Measurements from ENCODE around the gene CRADD.
"Not testable (repeated sequence)": the region's sequence is repeated elsewhere in the genome, so short reads cannot be mapped to it uniquely, and the experiment has no call there.

The CRADD gene

GRCh38 chr12:93677195-93678064, at the start of gene CRADD:
TSS of gene CRADD (plus strand) at chr12:93677375.
- FAIRE-seq, result peak; percentile 93

DNA sequence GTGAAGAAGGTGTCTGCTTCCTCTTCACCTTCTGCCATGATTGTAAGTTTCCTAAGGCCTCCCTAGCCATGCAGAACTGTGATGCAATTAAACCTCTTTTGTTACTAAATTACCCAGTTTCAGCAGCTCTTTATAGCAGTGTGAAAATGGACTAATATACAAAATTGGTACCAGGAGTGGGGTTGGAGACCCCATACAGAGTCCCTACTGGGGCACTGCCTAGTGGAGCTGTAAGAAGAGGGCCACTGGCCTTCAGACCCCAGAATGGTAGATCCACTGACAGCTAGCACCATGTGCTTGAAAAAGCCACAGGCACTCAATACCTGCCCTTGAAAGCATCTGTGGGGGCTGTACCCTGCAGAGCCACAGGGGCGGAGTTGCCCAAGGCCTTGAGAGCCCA, 44.8 kb upstream of the CRADD start:
- FAIRE-seq, result no peak

GRCh38 chr12:93634416-93634815, 42.8 kb upstream of the CRADD start:
- FAIRE-seq, result no peak

DNA sequence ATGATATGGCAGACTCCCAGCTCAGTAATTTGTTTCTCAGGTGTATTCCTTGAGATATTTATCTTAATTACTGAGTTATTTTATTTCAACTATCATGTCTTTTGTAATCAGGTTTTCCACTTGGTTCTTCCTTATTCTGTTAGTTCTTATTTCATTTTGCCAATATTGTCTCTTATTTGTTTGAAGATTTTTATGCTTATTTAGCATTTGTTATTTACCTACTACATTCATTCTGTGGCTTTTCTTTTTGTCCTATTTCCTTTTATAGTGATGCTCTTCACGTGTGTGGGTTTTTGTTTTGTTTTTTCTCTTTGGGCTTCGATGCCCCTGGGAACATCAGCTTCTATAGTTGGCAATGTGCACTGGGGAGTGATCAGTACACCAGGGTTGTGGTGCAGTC, 40.5 kb upstream of the CRADD start:
- no peak for FAIRE-seq

DNA sequence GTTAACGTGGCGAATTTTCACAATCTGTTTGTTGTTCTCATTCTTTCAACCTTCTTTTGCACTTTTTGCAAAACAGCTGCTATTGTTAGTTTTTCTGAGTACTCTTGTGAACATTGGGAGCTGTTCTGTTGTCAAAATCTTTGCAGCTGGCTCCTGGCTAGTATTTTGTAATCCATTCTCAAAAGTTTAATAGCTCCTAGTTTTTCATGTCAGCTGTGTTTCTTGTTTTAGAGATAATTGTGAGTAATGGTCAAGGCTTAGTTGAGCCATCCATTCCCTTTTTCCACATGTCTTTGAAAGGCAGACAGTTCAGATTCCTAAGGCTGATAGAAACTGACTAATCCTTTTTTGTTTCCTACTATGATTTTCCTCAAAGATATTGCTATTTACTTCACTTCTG, 39.1 kb upstream of the CRADD start:
- FAIRE-seq, result no peak

DNA sequence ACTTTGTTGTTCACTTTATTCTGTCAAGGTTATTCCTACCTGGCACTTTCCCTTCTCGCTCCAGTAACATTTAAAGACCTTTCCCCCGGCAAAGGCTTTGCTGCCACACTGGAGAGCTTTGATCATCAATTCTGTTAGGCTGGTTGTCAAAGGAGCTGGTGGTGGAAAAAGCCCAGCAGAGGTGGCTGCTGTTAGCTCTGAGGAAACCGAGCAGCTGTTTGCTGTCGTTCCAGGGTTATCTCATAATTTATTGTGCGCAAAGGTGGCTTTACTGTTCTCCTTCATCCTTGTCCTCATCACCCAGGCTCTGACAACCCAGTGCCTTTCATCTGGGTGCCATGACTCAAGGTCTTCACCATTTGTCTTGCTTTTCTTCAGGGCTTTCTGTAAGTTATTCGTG, 38.2 kb upstream of the CRADD start:
- no peak for FAIRE-seq

DNA sequence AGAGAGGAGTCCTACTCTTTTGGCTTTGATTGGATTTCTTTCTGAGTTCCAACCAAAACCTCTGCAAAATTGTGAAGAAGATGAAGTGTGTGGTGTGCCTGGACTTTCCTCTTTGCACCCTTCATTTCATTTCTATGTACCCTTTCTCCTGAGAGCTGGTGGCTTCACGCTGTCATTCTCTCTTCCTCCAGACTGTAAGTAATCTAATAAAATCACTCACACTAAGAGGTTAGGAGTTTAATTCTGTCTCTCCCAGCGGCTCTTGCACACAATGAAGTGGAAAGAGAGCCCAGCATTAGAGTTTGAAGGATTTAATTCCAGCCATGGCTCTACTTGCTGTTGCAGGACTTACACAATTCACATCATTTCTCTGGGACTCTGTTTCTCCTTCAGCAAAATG, 37.8 kb upstream of the CRADD start:
- FAIRE-seq, result no peak

DNA sequence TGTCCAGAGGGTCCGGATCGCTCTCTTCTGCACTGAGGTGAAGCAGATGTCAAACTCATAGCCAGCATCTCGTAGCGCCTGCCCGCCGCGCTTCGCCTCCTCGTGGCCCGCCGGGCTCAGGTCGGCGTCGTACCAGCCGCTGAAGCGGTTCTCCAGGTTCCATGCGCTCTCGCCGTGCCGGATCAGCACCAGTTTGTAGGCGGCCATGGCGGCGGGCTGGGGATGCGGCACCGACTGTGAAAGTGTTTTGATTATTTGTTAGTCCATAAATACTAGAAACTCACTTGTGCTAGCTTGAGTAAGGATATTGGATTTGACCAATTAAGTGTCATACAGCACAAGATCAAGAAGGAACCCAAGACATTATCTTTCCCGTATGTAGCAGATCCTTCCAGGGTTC, 35.8 kb upstream of the CRADD start:
- FAIRE-seq, result not testable (repeated sequence)

GRCh38 chr12:93642751-93643150, 34.4 kb upstream of the CRADD start:
- no peak for FAIRE-seq

- FAIRE-seq, result no peak
These were observed 31.5 kb upstream of the CRADD start for GRCh38 chr12:93645702-93646101.

DNA sequence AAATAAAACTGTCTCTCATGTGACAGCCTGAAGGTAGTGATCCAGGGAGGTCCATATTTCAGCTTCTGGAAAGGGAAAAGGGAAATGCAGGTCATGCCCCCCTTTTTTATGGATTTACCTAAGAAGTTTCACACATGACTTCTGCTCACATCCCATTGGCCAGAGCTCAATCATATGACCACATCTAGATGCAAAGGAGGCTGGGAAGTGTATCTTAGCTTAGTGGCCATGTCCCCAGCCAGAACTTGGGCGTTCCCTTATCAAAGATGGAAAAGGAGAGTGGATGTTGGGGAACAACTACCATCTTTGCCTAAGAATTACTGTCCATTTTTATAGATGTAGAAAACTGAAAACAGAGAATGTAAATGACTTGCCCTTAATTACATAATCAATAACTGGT, 26.5 kb upstream of the CRADD start:
- FAIRE-seq, result no peak

GRCh38 chr12:93653079-93653478, 24.1 kb upstream of the CRADD start:
- no peak for FAIRE-seq

DNA sequence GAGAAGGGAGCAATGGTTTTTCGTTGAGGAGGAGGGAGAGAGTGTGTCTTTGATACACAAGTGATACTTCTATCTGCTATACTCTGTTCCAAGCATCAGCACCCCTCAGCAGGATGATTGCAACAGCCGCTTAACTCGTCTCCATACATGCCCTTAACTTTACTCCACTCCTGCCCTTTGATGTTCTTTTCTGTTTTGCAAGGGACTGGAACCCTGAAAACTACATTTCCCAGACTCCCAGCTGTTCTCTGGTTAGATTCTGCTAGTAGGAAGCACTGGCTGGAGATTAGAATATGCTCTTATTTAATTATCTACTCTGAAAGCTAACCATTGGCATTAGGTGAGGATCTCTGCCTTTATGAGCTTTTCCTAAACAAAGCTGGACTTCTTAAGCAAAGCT, 23.5 kb upstream of the CRADD start:
- FAIRE-seq, result no peak

GRCh38 chr12:93654421-93654820, 22.8 kb upstream of the CRADD start:
- no peak for FAIRE-seq

DNA sequence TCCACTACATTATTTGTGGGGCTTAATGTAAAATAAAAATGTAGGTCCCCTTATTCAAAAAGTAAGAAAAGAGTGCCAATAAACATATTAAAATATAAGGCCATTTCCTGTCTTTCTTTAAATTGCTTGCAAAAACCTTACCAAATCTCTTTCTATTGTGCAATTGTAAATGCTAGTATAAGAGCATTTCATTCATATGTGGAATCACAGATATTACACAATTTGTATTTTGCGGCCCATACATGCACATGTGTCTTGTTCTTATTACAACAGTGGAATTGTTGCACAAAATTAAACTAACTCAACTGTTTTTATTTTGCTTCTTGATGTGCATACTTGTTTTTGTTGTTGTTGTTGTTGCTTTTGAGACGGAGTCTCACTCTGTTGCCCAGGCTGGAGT, 20.1 kb upstream of the CRADD start:
- FAIRE-seq, result no peak

DNA sequence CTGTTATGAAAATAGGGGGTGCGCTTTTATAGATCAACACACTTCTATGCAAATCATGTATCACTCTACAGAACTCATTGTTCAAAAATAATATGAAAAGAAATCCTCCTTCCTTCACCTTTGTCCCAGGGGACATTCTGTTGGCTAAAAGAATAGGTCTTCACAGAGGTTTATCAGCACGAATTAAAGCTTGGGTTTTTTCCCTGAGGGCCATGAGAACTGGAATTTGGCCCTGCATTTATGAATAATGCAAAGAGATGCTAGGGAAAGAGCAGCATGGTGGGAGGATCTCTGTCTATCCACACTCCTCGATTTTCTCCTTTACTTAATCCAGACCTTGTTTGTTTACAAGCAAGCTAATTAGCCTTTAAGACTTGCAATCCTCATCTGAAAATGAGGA, 16.2 kb upstream of the CRADD start:
- no peak for FAIRE-seq

DNA sequence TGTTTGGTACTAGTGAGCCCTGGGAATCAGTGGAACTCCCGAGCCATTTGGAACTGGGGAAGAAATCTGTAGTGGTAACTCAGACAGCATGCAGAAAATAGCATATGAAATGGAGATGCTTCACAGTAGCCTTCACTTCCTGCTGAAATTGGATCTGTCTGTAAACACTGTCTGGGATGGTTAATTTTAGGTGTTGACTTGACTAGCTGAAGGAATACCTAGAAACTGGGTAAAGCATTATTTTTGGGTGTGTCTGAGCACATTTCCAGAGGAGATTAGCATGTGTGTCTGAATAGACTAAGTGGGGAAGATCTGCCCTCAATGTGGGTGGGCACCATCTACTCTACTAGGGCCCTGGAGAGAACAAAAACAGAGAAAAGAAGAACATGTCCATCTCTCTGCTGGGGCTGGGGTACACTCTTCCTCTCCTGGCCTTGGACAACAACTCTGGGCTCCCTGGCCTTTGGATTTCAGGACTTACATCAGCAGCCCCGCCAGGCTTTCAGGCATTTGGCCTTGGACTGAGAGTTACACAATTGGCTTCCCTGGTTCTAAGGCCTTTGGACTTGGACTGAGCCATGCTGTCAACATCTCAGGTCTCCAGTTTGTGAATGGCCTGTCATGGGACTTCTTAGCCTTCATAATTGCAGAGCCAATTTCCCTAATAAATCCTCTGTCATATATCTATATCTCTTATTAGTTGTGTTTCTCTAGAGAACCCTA, 14.0 kb upstream of the CRADD start:
- no peak for FAIRE-seq

GRCh38 chr12:93663729-93664084, 13.5 kb upstream of the CRADD start:
- no peak for FAIRE-seq

DNA sequence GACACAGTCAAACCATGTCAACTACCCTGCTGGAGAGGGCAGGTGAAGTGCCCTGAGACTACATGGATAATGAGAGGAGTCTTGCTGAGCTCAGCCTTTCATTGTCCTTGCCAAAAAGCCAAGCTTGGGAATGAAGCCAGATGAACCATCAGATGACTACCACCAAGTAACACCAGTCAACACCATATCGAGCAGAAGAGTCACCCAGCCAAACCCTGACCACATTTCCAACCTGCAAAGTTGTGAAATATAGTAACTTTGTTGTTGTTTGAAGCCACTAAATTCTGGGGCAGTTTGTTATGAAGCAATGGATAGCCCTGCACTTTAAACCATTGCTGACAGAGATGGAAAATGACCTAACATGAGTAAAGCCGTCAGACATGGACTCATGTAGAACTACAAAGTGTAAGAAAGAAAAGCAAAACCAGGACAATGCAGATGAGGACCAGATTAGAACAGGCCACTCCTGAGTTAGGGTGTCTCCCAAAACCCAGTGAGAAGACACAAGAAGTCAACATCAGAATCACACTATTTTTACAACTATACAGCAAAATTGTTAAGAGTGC, 12.5 kb upstream of the CRADD start:
- no peak for FAIRE-seq

DNA sequence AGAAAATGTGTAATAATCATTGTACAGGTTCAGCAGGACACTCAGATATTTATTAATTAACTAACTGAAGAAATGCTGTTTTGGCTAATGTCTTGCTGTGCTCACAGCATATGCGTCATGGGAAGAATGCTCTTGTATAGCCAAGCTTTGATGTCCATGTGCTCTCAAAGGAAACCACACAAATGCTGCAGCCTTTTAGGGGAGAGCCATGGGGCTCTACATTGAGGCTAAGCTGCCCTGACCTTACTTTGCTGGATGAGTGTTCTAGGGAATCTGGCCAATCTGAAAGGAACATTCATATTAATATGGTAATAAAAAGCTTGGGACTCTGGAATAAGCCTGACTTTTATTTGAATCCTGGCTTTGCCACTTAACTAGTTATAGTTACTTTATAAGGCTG, 9.5 kb upstream of the CRADD start:
- FAIRE-seq, result no peak

GRCh38 chr12:93668919-93669418, 8.2 kb upstream of the CRADD start:
- no peak for FAIRE-seq

DNA sequence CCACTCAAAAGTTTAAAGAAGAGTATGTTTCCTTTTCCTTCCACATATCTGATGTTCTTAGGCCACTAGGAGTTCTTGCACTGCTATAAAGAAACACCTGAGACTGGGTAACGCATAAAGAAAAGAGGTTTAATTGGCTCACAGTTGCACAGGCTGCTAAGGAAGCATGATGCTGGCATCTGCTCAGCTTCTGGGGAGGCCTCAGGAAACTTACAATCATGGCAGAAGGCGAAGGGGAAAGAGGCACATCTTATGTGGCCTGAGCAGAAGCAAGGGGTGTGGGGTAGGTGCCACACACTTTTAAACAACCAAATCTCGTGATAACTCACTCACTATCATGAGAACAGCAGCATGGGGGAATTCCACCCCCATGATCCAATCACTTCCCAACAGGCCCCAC, 7.7 kb upstream of the CRADD start:
- no peak for FAIRE-seq

- no peak for FAIRE-seq
These were observed 7.1 kb upstream of the CRADD start for GRCh38 chr12:93670104-93670503.

DNA sequence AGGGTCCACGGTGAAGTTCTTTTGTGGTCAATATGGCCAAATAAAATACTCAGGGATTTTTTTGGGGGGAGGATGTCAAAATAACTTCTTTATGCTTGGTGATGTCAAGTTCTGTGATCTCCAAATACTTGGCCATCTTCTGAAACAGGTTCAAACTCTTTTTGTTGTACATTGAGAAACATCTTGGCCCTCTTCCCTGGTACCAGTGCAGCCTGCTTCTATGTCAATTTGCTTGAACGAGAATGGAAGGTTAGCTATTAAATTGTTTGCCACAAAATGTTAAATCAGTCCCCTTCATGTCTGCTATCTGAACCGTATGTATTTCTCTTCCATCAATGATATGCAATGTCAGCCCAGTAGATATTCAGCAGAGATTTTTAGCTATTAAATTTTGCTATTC, 6.1 kb upstream of the CRADD start:
- no peak for FAIRE-seq

All from TTC549 (cell line).